Naive thymus-derived CD4-positive, alpha-beta T cell (primary cell): Measurements from ENCODE around the gene PPP1R12B. TPM values are rescaled to one million over a fixed set of nuclear protein-coding genes. Genes with fewer than 3 reads are reported as not detected.
A peak's percentile ranks its signal among the peaks of the same experiment; 100 is the strongest.

Source experiments
- ATAC-seq: fragments of 150-1000 bp; cut with Tn5 transposase; 2 replicates; pipeline ENCODE4 v1.10.0; 2021; ENCODE audit warnings: mild to moderate bottlenecking, moderate library complexity
- CTCF ChIA-PET: fragments of 350-600 bp; sonication (Branson Sonifier 250); formaldehyde crosslinking; loops from one replicate; lab custom pipeline; 2021; ENCODE audit warnings: antibody characterized with exemption; lab: Charles Lee
- POLR2A ChIA-PET: fragments of 350-600 bp; sonication (Branson Sonifier 250); formaldehyde crosslinking; loops from one replicate; lab custom pipeline; 2021; ENCODE audit warnings: antibody characterized with exemption, inconsistent platforms; lab: Charles Lee
- DNase-seq, 9 donors: peaks; one replicate each; pipeline versions ENCODE4 v3.0.0 to v3.0.0-alpha.2; 2020 to 2022; ENCODE audit warnings: mixed read lengths in 1 of 9
- H3K27ac ChIP-seq: one replicate; pipeline ENCODE4 v1.7.0; 2013; ENCODE audit warnings: mild to moderate bottlenecking, low read depth, low read length, moderate library complexity
- H3K27me3 ChIP-seq, 2 donors: one replicate each; pipeline ENCODE4 v1.7.0; 2013; ENCODE audit warnings: low read length in 2 of 2, mild to moderate bottlenecking in 2 of 2, moderate library complexity in 2 of 2; ENCODE audit not compliant: control insufficient read depth in 2 of 2, insufficient read depth in 2 of 2
- H3K36me3 ChIP-seq, 3 experiments: 1 replicate in 2 of 3; 2 replicates in 1 of 3; pipeline ENCODE4 v1.7.0; 2013; ENCODE audit warnings: low read length in 3 of 3, mild to moderate bottlenecking in 3 of 3, moderate library complexity in 1 of 3; ENCODE audit not compliant: insufficient read depth in 3 of 3, control insufficient read depth in 2 of 3
- H3K4me1 ChIP-seq, 2 donors: one replicate each; pipeline ENCODE4 v1.7.0; 2013; ENCODE audit warnings: low read length in 2 of 2, mild to moderate bottlenecking in 2 of 2, moderate library complexity in 1 of 2; ENCODE audit not compliant: control insufficient read depth in 2 of 2, insufficient read depth in 2 of 2
- H3K4me3 ChIP-seq: 2 replicates; pipeline ENCODE4 v1.7.0; 2013; ENCODE audit warnings: mild to moderate bottlenecking, low read length
- H3K9me3 ChIP-seq, 3 experiments: 1 replicate in 2 of 3; 2 replicates in 1 of 3; pipeline ENCODE4 v1.7.0; 2013; ENCODE audit warnings: low read length in 3 of 3; ENCODE audit not compliant: control insufficient read depth in 2 of 3
- H3K27ac Mint-ChIP-seq, 9 donors: one replicate each; pipeline ENCODE4 v1.8.0; 2020 to 2022; ENCODE audit warnings: mixed read lengths in 9 of 9, mild to moderate bottlenecking in 8 of 9, moderate library complexity in 5 of 9, inconsistent platforms in 2 of 9
- H3K27me3 Mint-ChIP-seq, 5 donors: one replicate each; pipeline ENCODE4 v1.8.0; 2021 to 2022; ENCODE audit warnings: mixed read lengths in 5 of 5, mild to moderate bottlenecking in 1 of 5
- H3K36me3 Mint-ChIP-seq, 5 donors: one replicate each; pipeline ENCODE4 v1.8.0; 2020 to 2022; ENCODE audit warnings: mixed read lengths in 5 of 5, mild to moderate bottlenecking in 3 of 5, inconsistent platforms in 1 of 5
- H3K4me1 Mint-ChIP-seq, 7 donors: one replicate each; pipeline ENCODE4 v1.8.0; 2020 to 2022; ENCODE audit warnings: mixed read lengths in 7 of 7, mild to moderate bottlenecking in 3 of 7, inconsistent platforms in 1 of 7
- H3K4me3 Mint-ChIP-seq, 10 donors: one replicate each; pipeline ENCODE4 v1.8.0; 2020 to 2022; ENCODE audit warnings: mild to moderate bottlenecking in 10 of 10, mixed read lengths in 10 of 10, moderate library complexity in 6 of 10, inconsistent platforms in 2 of 10
- H3K9me3 Mint-ChIP-seq, 11 donors: one replicate each; pipeline ENCODE4 v1.8.0; 2020 to 2022; ENCODE audit warnings: mixed read lengths in 11 of 11, mild to moderate bottlenecking in 4 of 11, inconsistent platforms in 1 of 11, moderate library complexity in 1 of 11
- intact Hi-C, 2 donors: fragments of 100-400 bp; cut with micrococcal nuclease; formaldehyde crosslinking; loops; one replicate each; pipeline ENCODE4 v1.15.1; 2023
- polyA plus RNA-seq, 2 donors: library from polyadenylated mRNA; unstranded; fragments of 300-500 nt; fragmentation: Illumina TruSeq; gene quantifications; one replicate each; pipeline ENCODE4 v1.2.3, GENCODE V29; 2021
- total RNA-seq, 6 experiments: library from RNA in 5 of 6; stranded (reverse) in 5 of 6; gene quantifications; 1 replicate in 5 of 6; 2 replicates in 1 of 6; pipeline ENCODE4 v1.2.3 and lab custom pipeline; 2021 to 2026

The PPP1R12B gene
- total and polyA plus RNA-seq, 7 experiments from 2014 or later: 5.2 to 38.1 (median 26.8) TPM

- Mint-ChIP-seq H3K27me3 (no peaks in the 10 kb centered on the region), H3K36me3 (peaks cover 0 to 40% (median 15%) of the 10 kb centered on the region in 5 donors), H3K9me3 (peaks cover 0 to 2% (median 0%) of the 10 kb centered on the region in 11 donors), H3K4me3 (no peak overlapping the region), H3K4me1 (peaks cover 0 to 3% (median 0%) of the 10 kb centered on the region in 7 donors), H3K27ac (no peak overlapping the region)
- H3K27me3 ChIP-seq: no peaks in the 10 kb centered on the region
- CTCF ChIA-PET: no interaction called here
- no peaks in the 10 kb centered on the region for H3K4me1 ChIP-seq
- POLR2A ChIA-PET: no interaction called here
- ATAC-seq (no peak), DNase-seq (no peak)
- H3K27ac ChIP-seq: no peak overlapping the region
- peaks cover 0 to 3% (median 0%) of the 10 kb centered on the region in 3 experiments for H3K36me3 ChIP-seq
- H3K9me3 ChIP-seq: no peaks in the 10 kb centered on the region
- intact Hi-C loops: no loop called here
- no peak overlapping the region for H3K4me3 ChIP-seq
Observed at GRCh38 chr1:202591515-202591914, 243.0 kb downstream of the PPP1R12B start.

GRCh38 chr1:202592146-202592545 is 243.6 kb downstream of the PPP1R12B start:
- POLR2A ChIA-PET: no interaction called here
- peaks cover 0 to 3% (median 0%) of the 10 kb centered on the region in 3 experiments for H3K36me3 ChIP-seq

GRCh38 chr1:202593845-202594244 is 245.3 kb downstream of the PPP1R12B start:
- no peaks in the 10 kb centered on the region for H3K4me1 ChIP-seq
- intact Hi-C loops: no loop called here
- no peak for ATAC-seq
- H3K27me3 ChIP-seq: no peaks in the 10 kb centered on the region
- POLR2A ChIA-PET: no interaction called here
- Mint-ChIP-seq H3K27ac (peak overlapping the region in 1 of 9 donors; percentile 25), H3K9me3 (peaks cover 0 to 2% (median 0%) of the 10 kb centered on the region in 11 donors), H3K4me1 (peaks cover 0 to 6% (median 0%) of the 10 kb centered on the region in 7 donors), H3K4me3 (no peak overlapping the region), H3K27me3 (no peaks in the 10 kb centered on the region), H3K36me3 (peaks cover 0 to 38% (median 28%) of the 10 kb centered on the region in 5 donors)
- H3K27ac ChIP-seq: no peak overlapping the region
- CTCF ChIA-PET: no interaction called here
- no peak for DNase-seq
- no peaks in the 10 kb centered on the region for H3K9me3 ChIP-seq
- H3K36me3 ChIP-seq: peaks cover 0 to 3% (median 0%) of the 10 kb centered on the region in 3 experiments
- H3K4me3 ChIP-seq: no peak overlapping the region

More at GRCh38 chr1:202592146-202592545, 243.6 kb downstream of the PPP1R12B start:
- Mint-ChIP-seq H3K4me3 (no peak overlapping the region), H3K27ac (no peak overlapping the region), H3K4me1 (peaks cover 0 to 3% (median 0%) of the 10 kb centered on the region in 7 donors), H3K36me3 (peaks cover 0 to 43% (median 16%) of the 10 kb centered on the region in 5 donors), H3K27me3 (no peaks in the 10 kb centered on the region), H3K9me3 (peaks cover 0 to 2% (median 0%) of the 10 kb centered on the region in 11 donors)
- Histone ChIP-seq H3K4me3 (no peak overlapping the region), H3K27me3 (no peaks in the 10 kb centered on the region), H3K9me3 (no peaks in the 10 kb centered on the region), H3K27ac (no peak overlapping the region), H3K4me1 (no peaks in the 10 kb centered on the region)
- CTCF ChIA-PET: no interaction called here
- DNase-seq (no peak), ATAC-seq (no peak)
- intact Hi-C loops: no loop called here

GRCh38 chr1:202596638-202597037 is 248.1 kb downstream of the PPP1R12B start:
- ChIA-PET CTCF (no interaction called here), POLR2A (no interaction called here)
- no peaks in the 10 kb centered on the region for H3K27me3 Mint-ChIP-seq
- peaks cover 0 to 7% (median 0%) of the 10 kb centered on the region in 7 donors for H3K4me1 Mint-ChIP-seq
- Histone ChIP-seq H3K36me3 (peaks cover 0 to 8% (median 0%) of the 10 kb centered on the region in 3 experiments), H3K4me3 (no peak overlapping the region), H3K27ac (no peak overlapping the region), H3K9me3 (no peaks in the 10 kb centered on the region), H3K4me1 (no peaks in the 10 kb centered on the region), H3K27me3 (no peaks in the 10 kb centered on the region)
- intact Hi-C loops: no loop called here
- H3K4me3 Mint-ChIP-seq: no peak overlapping the region
- H3K9me3 Mint-ChIP-seq: peaks cover 0 to 2% (median 0%) of the 10 kb centered on the region in 11 donors
- no peak for ATAC-seq
- no peak for DNase-seq
- no peak overlapping the region for H3K27ac Mint-ChIP-seq
- H3K36me3 Mint-ChIP-seq: peaks cover 0 to 42% (median 24%) of the 10 kb centered on the region in 5 donors

GRCh38 chr1:202597090-202597761 is 248.7 kb downstream of the PPP1R12B start:
- intact Hi-C loops: no loop called here

GRCh38 chr1:202599669-202600431 is 251.4 kb downstream of the PPP1R12B start:
- H3K36me3 ChIP-seq: peaks cover 0 to 5% (median 0%) of the 10 kb centered on the region in 3 experiments
- H3K27ac ChIP-seq: no peak overlapping the region
- Mint-ChIP-seq H3K27ac (no peak overlapping the region), H3K27me3 (no peaks in the 10 kb centered on the region), H3K4me3 (no peak overlapping the region), H3K4me1 (peaks cover 0 to 6% (median 0%) of the 10 kb centered on the region in 7 donors), H3K9me3 (no peaks in the 10 kb centered on the region), H3K36me3 (peaks cover 0 to 41% (median 24%) of the 10 kb centered on the region in 5 donors)
- H3K9me3 ChIP-seq: no peaks in the 10 kb centered on the region
- ATAC-seq (peak; percentile 40), DNase-seq (peak in 1 of 9 donors; percentile 38)
- ChIA-PET POLR2A (no interaction called here), CTCF (no interaction called here)
- H3K27me3 ChIP-seq: no peaks in the 10 kb centered on the region
- intact Hi-C loops: no loop called here
- H3K4me3 ChIP-seq: no peak overlapping the region
- no peaks in the 10 kb centered on the region for H3K4me1 ChIP-seq

More at GRCh38 chr1:202597090-202597761, 248.7 kb downstream of the PPP1R12B start:
- ChIA-PET POLR2A (no interaction called here), CTCF (no interaction called here)
- no peak overlapping the region for H3K27ac ChIP-seq
- H3K4me1 Mint-ChIP-seq: peaks cover 0 to 7% (median 0%) of the 10 kb centered on the region in 7 donors
- H3K9me3 Mint-ChIP-seq: peaks cover 0 to 2% (median 0%) of the 10 kb centered on the region in 11 donors
- ATAC-seq: no peak
- no peak overlapping the region for H3K27ac Mint-ChIP-seq
- H3K36me3 ChIP-seq: peaks cover 0 to 5% (median 0%) of the 10 kb centered on the region in 3 experiments
- H3K4me3 Mint-ChIP-seq: no peak overlapping the region
- peaks cover 0 to 42% (median 24%) of the 10 kb centered on the region in 5 donors for H3K36me3 Mint-ChIP-seq
- no peaks in the 10 kb centered on the region for H3K27me3 ChIP-seq
- H3K9me3 ChIP-seq: no peaks in the 10 kb centered on the region
- H3K27me3 Mint-ChIP-seq: no peaks in the 10 kb centered on the region
- H3K4me1 ChIP-seq: no peaks in the 10 kb centered on the region
- no peak overlapping the region for H3K4me3 ChIP-seq
- DNase-seq: no peak
